ENCODE results near the gene PAK1. TPM values are rescaled to one million over a fixed set of nuclear protein-coding genes. Genes with fewer than 3 reads are reported as not detected.

The PAK1 gene
- 100 to 1,000 TPM; 104 to 123 TPM for total RNA-seq

DNA sequence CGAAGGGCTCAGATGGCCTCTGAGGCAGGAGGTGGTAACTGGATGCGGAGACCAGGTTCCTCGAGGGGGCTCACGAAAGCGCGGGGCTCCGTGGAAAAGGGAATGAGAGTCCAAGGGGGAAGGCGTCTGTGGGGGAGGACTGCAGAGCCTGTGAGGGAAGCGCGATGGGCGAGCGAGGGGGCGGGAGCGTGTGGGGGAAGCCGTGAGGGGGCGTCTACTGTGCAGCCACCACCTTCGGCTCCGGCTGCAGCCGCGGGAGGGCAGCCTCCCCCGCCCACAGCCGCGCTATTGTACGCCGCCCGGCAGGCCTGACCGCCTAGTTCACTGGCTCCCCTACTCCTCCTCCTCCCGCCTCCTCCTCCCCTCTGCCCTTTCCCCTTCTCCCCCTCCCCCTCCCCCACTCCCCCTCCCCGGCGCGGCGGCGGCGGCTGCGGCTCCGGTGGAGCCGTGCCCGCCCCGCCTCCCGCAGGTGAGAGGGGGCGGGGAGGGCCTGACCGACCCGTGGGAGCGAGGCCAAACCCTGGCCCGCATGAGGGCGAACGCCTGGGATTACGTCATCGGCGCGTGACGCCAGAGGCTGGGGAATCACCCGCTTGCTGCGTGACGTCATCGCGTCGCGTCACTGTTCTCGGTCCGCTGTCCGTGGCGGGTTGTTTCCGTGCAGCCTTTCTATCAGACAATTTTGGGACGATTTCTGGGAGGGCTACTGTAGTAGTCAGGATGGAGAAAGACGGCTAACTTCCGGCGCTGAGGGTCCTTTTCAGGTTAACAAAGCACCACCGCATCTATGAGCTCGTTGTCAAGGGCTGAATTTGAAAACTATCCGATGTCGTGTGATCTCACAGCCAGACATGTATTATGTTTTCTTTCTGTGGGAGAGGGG is at the start of gene PAK1:
PAK1 (minus strand) TSS at position 294 of the 883 bp plus-strand sequence. CDS start 81,574 bp downstream, outside the sequence.
- peak; percentile 93 for DNase-seq
- intact Hi-C loops (cut with DNase I) = no loop called here
- no peaks in the 10 kb centered on the region for H3K27me3 ChIP-seq
- peaks cover 5% of the 10 kb centered on the region for H3K4me1 ChIP-seq
- H3K9me3 ChIP-seq = no peaks in the 10 kb centered on the region
- TF ChIP-seq, protein P1, sequence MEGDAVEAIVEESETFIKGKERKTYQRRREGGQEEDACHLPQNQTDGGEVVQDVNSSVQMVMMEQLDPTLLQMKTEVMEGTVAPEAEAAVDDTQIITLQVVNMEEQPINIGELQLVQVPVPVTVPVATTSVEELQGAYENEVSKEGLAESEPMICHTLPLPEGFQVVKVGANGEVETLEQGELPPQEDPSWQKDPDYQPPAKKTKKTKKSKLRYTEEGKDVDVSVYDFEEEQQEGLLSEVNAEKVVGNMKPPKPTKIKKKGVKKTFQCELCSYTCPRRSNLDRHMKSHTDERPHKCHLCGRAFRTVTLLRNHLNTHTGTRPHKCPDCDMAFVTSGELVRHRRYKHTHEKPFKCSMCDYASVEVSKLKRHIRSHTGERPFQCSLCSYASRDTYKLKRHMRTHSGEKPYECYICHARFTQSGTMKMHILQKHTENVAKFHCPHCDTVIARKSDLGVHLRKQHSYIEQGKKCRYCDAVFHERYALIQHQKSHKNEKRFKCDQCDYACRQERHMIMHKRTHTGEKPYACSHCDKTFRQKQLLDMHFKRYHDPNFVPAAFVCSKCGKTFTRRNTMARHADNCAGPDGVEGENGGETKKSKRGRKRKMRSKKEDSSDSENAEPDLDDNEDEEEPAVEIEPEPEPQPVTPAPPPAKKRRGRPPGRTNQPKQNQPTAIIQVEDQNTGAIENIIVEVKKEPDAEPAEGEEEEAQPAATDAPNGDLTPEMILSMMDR (IDR thresholded peaks at IDR 0.05) = no peak
- peak within 1 kb of the TSS; percentile 92 for H3K27ac ChIP-seq
- no peaks in the 10 kb centered on the region for H3K36me3 ChIP-seq
- peak within 1 kb of the TSS; percentile 84 for H3K4me3 ChIP-seq
- H3K9ac ChIP-seq (ENCODE audit: low read depth in 2 of 2, low read length in 2 of 2) = peak within 1 kb of the TSS; percentile 92 to 93

- H3K27ac ChIP-seq = no peak overlapping the region
- no peak overlapping the region for H3K9ac ChIP-seq (ENCODE audit: low read depth in 2 of 2, low read length in 2 of 2)
- no peaks in the 10 kb centered on the region for H3K36me3 ChIP-seq
- no peaks in the 10 kb centered on the region for H3K4me1 ChIP-seq
- no peak overlapping the region for H3K4me3 ChIP-seq
- TF ChIP-seq, protein P1 (IDR thresholded peaks at IDR 0.05) = no peak
- H3K27me3 ChIP-seq = no peaks in the 10 kb centered on the region
- no peaks in the 10 kb centered on the region for H3K9me3 ChIP-seq
- no peak for DNase-seq
- intact Hi-C loops (cut with DNase I) = no loop called here
Observed at GRCh38 chr11:77522215-77522614, 48.3 kb upstream of the PAK1 start.

- H3K4me1 ChIP-seq = peaks cover 4% of the 10 kb centered on the region
- DNase-seq = no peak
- no peaks in the 10 kb centered on the region for H3K36me3 ChIP-seq
- no peaks in the 10 kb centered on the region for H3K27me3 ChIP-seq
- H3K9ac ChIP-seq (ENCODE audit: low read depth in 2 of 2, low read length in 2 of 2) = no peak overlapping the region
- no peaks in the 10 kb centered on the region for H3K9me3 ChIP-seq
- intact Hi-C loops (cut with DNase I) = no loop called here
- H3K27ac ChIP-seq = no peak overlapping the region
- H3K4me3 ChIP-seq = no peak overlapping the region
- TF ChIP-seq, protein P1 (IDR thresholded peaks at IDR 0.05) = no peak
Observed at GRCh38 chr11:77519847-77520246, 46.0 kb upstream of the PAK1 start.

- Histone ChIP-seq H3K36me3 (no peaks in the 10 kb centered on the region), H3K9me3 (no peaks in the 10 kb centered on the region), H3K4me3 (no peak overlapping the region), H3K27me3 (no peaks in the 10 kb centered on the region), H3K27ac (no peak overlapping the region), H3K9ac (ENCODE audit: low read depth in 2 of 2, low read length in 2 of 2) (no peak overlapping the region), H3K4me1 (peaks cover 4% of the 10 kb centered on the region)
- TF ChIP-seq, protein P1 (IDR thresholded peaks at IDR 0.05) = no peak
- intact Hi-C loops (cut with DNase I) = no loop called here
- no peak for DNase-seq
Observed at GRCh38 chr11:77518471-77518870, 44.6 kb upstream of the PAK1 start.

DNA sequence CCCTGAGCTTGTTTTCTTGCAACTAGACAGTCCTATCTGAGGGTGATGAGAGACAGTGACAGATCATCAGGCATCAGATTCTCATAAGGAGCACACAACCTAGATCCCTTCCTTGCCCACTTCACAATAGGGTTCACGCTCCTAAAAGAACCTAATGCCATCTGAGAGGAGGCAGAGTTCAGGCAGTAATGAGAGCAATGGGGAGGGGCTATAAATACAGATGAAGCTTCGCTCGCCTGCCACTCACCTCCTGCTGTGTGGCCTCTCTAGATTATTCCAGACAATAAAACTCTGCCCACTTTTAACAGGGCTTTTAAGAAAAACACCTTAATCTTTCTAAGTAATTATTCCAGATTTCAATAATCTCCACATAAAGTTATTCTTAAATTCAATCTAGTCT is 43.9 kb upstream of the PAK1 start:
- H3K4me1 ChIP-seq = peaks cover 4% of the 10 kb centered on the region
- no peaks in the 10 kb centered on the region for H3K9me3 ChIP-seq
- DNase-seq = no peak
- H3K27ac ChIP-seq = no peak overlapping the region
- intact Hi-C loops (cut with DNase I) = no loop called here
- no peak overlapping the region for H3K4me3 ChIP-seq
- TF ChIP-seq, protein P1 (IDR thresholded peaks at IDR 0.05) = no peak
- no peak overlapping the region for H3K9ac ChIP-seq (ENCODE audit: low read depth in 2 of 2, low read length in 2 of 2)
- H3K27me3 ChIP-seq = no peaks in the 10 kb centered on the region
- no peaks in the 10 kb centered on the region for H3K36me3 ChIP-seq
